ENCODE data around the gene GATAD2A. TPM values are rescaled to one million over a fixed set of nuclear protein-coding genes. Genes with fewer than 3 reads are reported as not detected.

The GATAD2A gene
- total and polyA plus RNA-seq, 2 of the 8 experiments (the other 6 are each of a cell fraction or from before 2014, with no cell fraction given), result 38.4 to 205 TPM

DNA sequence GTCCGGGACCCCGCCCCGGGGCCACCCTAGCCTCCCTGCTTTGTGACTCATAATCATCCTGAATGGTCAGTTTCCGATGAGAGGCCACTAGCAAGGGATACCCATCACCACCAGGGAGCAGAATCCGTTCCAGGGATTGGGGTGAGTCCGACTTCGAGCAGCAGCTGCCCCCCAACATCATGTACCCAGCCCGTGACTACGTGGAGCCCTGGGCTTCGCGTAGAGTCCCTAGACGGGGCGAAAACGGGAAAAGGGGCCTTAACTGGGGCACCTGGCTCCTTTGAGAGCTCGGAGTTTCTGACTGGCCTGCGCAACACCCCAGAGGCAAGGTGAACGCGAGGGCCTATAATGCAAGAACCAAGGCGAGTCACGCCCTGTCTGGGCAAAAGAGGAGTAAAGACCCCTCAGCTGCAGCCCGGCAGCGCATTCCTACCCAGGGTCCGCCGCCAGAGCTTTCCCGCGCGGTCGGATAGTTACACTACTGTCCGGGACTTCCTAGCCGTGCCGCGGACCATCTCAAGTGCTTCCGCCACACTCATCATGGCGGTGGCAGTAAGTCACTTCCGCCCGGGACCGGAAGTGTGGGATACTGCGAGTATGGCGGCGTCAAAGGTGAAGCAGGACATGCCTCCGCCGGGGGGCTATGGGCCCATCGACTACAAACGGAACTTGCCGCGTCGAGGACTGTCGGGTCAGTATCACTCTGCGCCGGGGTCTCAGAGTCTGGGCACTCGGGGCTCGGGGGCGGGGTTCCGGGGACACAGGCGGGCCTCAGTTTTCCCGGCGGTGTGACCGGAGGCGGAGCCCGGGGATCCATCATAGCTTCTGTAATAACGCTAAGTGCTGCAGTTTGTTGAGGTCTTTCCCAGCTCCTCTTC, 110.4 kb downstream of the GATAD2A start, which contains the start of gene NDUFA13 (continued):
- TF ChIP-seq ATF3 (IDR thresholded peaks at IDR 0.05; ENCODE audit: insufficient read depth, low read depth, low read length), result no peak
- TF ChIP-seq, protein P1, sequence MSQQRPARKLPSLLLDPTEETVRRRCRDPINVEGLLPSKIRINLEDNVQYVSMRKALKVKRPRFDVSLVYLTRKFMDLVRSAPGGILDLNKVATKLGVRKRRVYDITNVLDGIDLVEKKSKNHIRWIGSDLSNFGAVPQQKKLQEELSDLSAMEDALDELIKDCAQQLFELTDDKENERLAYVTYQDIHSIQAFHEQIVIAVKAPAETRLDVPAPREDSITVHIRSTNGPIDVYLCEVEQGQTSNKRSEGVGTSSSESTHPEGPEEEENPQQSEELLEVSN (IDR thresholded peaks at IDR 0.05), result peak; percentile 75
- TF ChIP-seq, protein P2, sequence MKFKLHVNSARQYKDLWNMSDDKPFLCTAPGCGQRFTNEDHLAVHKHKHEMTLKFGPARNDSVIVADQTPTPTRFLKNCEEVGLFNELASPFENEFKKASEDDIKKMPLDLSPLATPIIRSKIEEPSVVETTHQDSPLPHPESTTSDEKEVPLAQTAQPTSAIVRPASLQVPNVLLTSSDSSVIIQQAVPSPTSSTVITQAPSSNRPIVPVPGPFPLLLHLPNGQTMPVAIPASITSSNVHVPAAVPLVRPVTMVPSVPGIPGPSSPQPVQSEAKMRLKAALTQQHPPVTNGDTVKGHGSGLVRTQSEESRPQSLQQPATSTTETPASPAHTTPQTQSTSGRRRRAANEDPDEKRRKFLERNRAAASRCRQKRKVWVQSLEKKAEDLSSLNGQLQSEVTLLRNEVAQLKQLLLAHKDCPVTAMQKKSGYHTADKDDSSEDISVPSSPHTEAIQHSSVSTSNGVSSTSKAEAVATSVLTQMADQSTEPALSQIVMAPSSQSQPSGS (IDR thresholded peaks at IDR 0.05; ENCODE audit: low read length), result no peak
- no peak for TF ChIP-seq SP4 (IDR thresholded peaks at IDR 0.05; ENCODE audit: low read length)
- peak; percentile 10 for TF ChIP-seq KDM4A (IDR thresholded peaks at IDR 0.05; ENCODE audit: low read depth, low read length, severe bottlenecking)
- peak; percentile 58 to 96; a peak in 2 of 4 replicates for TF ChIP-seq SIN3A (conservative IDR thresholded peaks at IDR 0.05 in 1 of 2, IDR thresholded peaks at IDR 0.05 in 1 of 2; ENCODE audit: low read depth in 1 of 2, low read length in 2 of 2)
- TF ChIP-seq TEAD4 (IDR thresholded peaks at IDR 0.05; ENCODE audit: low read depth, low read length), result peak; percentile 55; the same call in 1 of the 2 replicates
- TF ChIP-seq SAP30 (IDR thresholded peaks at IDR 0.05; ENCODE audit: insufficient read depth, insufficient replicate concordance, low read length), result peak; percentile 71
- no peak for TF ChIP-seq SRF (IDR thresholded peaks at IDR 0.05; ENCODE audit: low read depth, low read length)
- TF ChIP-seq MAFK (IDR thresholded peaks at IDR 0.05; ENCODE audit: low read depth, low read length), result no peak
- TF ChIP-seq CTBP2 (IDR thresholded peaks at IDR 0.05; ENCODE audit: borderline replicate concordance, insufficient read depth, insufficient read length, low read length), result no peak
- TF ChIP-seq TAF1 (IDR thresholded peaks at IDR 0.05; ENCODE audit: low read depth, low read length), result peak; percentile 92
- peak; percentile 66; the same call in 1 of the 2 replicates for TF ChIP-seq MAX (IDR thresholded peaks at IDR 0.05)
- TF ChIP-seq, protein P3, sequence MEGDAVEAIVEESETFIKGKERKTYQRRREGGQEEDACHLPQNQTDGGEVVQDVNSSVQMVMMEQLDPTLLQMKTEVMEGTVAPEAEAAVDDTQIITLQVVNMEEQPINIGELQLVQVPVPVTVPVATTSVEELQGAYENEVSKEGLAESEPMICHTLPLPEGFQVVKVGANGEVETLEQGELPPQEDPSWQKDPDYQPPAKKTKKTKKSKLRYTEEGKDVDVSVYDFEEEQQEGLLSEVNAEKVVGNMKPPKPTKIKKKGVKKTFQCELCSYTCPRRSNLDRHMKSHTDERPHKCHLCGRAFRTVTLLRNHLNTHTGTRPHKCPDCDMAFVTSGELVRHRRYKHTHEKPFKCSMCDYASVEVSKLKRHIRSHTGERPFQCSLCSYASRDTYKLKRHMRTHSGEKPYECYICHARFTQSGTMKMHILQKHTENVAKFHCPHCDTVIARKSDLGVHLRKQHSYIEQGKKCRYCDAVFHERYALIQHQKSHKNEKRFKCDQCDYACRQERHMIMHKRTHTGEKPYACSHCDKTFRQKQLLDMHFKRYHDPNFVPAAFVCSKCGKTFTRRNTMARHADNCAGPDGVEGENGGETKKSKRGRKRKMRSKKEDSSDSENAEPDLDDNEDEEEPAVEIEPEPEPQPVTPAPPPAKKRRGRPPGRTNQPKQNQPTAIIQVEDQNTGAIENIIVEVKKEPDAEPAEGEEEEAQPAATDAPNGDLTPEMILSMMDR (IDR thresholded peaks at IDR 0.05; ENCODE audit: control extremely low read depth in 1 of 3, insufficient read depth in 1 of 3, low read depth in 1 of 3, low read length in 3 of 3), result peak in 2 of 3 experiments; percentile 24 to 40; a peak in 3 of 4 replicates
- TF ChIP-seq ASH2L (IDR thresholded peaks at IDR 0.05; ENCODE audit: low read length), result peak; percentile 87
- TF ChIP-seq NANOG (IDR thresholded peaks at IDR 0.05; ENCODE audit: insufficient read depth, low read depth, low read length, poor library complexity, severe bottlenecking), result peak; percentile 38

Measured in H1 (cell line).